OCI-M1 (cell line): ENCODE measurements around the gene CLCN4.
A peak's percentile ranks its signal among the peaks of the same experiment; 100 is the strongest.

ENCODE experiments used
- DNase-seq: peaks from one replicate; lab custom pipeline; 2025; lab: John Stamatoyannopoulos, UW

Gene CLCN4

GRCh38 chrX:10197279-10198210 is 40.8 kb downstream of the CLCN4 start:
- no peak for DNase-seq

- DNase-seq, result no peak
These were observed 41.5 kb downstream of the CLCN4 start for GRCh38 chrX:10198254-10198653.

- peak; percentile 1 for DNase-seq
These were observed 42.4 kb downstream of the CLCN4 start for GRCh38 chrX:10199212-10199611.

- DNase-seq, result no peak
These were observed 46.8 kb downstream of the CLCN4 start for GRCh38 chrX:10203617-10204016.

- DNase-seq, result no peak
These were observed 49.5 kb downstream of the CLCN4 start for GRCh38 chrX:10206317-10206716.

GRCh38 chrX:10208281-10208856 is 51.6 kb downstream of the CLCN4 start:
- no peak for DNase-seq

DNA sequence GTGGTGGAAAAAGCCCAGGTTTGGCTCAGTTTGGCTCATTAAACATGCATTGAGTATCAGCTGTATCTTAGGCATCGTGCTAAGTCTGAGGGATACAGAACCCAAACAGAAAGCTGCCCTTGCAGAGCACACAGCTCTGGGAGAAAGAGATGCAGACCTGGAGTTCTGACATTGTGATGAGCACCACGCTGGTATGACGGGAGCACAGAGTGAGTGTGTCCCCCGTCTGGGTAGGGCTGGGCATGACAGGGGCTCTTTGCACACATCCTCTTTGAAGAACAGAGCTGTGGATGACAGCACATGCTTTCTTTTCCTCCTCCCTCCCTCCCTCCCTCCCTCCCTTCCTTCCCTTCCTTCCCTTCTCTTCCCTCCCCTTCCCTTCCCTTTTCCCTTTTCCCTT is 52.2 kb downstream of the CLCN4 start:
- no peak for DNase-seq

DNA sequence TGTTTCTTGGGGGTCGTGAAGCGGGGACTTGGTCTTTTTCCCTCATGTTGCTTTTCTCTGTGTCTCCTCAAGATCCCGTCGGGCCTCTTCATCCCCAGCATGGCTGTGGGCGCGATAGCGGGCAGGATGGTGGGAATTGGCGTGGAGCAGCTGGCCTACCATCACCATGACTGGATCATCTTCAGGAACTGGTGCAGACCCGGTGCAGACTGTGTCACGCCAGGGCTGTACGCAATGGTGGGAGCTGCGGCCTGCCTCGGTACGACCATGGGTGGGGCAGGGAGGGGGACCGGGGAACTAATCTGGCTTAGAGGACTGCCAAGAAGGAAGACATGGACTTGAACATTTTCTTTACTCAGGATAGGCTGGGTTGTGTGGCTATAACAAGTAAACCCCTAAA is 55.6 kb downstream of the CLCN4 start:
- DNase-seq, result no peak

- DNase-seq, result no peak
These were observed 56.9 kb downstream of the CLCN4 start for GRCh38 chrX:10213716-10214115.

- no peak for DNase-seq
These were observed 59.4 kb downstream of the CLCN4 start for GRCh38 chrX:10216208-10216607.

GRCh38 chrX:10217198-10217597 is 60.4 kb downstream of the CLCN4 start:
- peak; percentile 41 for DNase-seq

DNA sequence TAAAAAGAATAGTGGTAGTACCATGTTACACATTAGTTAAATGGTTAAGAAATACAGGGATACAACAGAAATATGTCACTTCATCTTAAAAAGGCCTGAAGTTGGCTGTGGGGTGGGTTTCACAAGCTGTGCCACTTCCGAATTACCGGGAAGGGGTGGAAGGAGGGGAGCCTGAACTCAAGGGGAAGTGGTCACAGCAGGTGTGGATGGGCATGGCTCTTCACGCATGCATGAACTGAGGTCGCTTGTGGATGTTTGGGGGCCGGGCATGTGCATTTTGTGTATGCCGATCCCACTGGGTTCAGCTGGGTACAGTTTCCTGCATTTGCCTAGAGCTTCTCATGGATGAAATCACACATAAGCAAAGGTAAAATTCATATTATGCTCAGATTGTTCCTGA is 64.9 kb downstream of the CLCN4 start:
- DNase-seq, result no peak

GRCh38 chrX:10223276-10223675 is 66.5 kb downstream of the CLCN4 start:
- no peak for DNase-seq

DNA sequence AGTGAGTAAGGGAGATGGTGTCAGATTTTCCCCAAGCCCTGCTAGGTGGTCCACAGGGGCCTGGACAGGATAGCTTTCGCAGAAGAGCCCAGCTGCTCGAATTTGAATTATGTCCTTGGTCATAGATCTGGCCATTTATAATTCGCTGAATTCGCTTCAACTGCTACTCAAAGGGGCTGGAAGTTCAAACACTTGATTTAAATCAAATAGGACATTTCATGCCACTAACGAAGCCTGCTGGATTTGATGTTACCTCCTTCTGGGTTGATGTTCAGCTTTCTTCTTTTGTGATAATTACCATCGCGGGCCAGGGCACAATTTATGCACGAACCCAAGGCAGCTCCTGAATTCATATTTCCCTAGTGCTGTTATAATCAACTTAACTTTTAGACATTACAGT is 67.0 kb downstream of the CLCN4 start:
- DNase-seq, result no peak

GRCh38 chrX:10230222-10230621 is 73.4 kb downstream of the CLCN4 start:
- DNase-seq, result no peak

DNA sequence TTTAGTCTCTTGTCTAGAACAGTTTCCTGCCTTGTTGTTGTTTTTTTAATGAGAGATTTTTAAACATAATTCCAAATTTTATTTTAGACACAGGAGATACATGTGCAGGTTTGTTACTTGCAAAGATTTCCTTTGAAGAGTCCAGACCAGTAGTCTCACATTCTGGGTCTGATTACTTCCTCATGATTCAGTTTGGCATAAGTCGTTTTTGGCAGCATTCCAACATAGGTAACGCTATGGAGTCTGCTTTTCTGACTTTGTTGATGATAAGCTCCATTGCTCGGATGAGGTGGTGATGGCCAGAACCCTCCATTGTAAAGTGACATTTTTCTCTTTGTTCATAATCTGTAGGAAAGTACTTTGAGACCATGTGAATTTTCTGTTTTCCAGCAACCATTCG is 74.7 kb downstream of the CLCN4 start:
- DNase-seq, result no peak

- DNase-seq, result no peak
These were observed 76.4 kb downstream of the CLCN4 start for GRCh38 chrX:10233173-10233572.

GRCh38 chrX:10233696-10234095 is 76.9 kb downstream of the CLCN4 start:
- no peak for DNase-seq

- DNase-seq, result no peak
These were observed 79.1 kb downstream of the CLCN4 start for GRCh38 chrX:10235851-10236250.

DNA sequence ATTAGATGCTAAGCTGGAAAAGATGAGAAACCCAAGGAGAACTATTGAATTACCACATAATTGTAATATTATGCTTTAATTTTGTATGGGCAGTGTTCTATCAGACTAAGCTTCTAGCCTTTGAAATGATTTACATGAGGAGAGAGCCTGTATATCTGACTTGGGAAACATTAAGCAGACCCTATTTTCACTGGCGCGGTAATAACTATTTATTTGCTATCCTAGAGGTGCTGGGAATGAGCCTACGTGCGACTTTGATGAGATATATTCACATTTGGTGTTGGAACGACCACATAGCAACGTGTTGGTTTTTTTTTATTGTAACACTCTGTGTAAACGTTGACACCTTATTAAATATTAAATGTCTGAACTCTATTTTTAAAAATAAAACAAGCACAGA is 80.5 kb downstream of the CLCN4 start:
- no peak for DNase-seq

- DNase-seq, result no peak
These were observed 82.9 kb downstream of the CLCN4 start for GRCh38 chrX:10239611-10240064.

DNA sequence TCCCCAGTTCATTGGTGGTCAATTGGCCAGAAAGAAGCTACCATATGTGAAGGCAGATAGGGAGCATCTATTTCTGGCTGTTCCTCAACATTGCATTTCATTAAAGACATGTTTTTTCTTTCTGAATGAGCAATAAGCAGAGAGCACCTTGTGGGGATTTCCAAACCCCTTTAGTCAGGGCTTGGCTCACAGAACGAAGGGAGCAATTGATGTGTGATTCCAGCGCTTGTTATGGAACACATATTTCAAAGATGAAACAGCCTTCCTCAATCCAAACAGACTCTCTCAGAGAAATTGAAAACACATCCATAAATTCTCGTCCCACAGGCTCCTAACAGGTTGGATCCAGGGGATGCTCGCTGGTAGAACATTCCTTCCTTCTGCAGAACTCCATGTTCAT is 84.1 kb downstream of the CLCN4 start:
- DNase-seq, result no peak

- no peak for DNase-seq
These were observed 85.3 kb downstream of the CLCN4 start for GRCh38 chrX:10242026-10242425.

DNA sequence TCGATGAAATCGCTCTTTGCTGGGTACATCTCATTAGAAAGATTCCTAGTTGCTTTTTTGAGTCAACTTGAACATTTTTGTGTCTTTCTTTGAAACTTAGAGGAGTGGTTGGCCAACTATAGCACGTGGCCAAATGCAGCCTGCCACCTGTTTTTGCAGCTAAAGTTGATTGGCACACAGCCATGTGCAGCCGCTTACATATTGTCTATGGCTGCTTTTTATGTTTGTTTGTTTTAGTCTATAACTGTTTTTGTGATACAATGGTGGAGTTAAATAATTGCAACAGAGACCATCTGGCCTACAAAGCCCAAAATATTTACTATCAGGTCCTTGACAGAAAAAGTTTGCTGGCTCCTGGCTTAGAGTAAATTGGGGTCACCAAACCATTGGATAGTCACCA is 86.3 kb downstream of the CLCN4 start:
- DNase-seq, result no peak
